ENCODE measurements around the gene ARRDC2. TPM values are rescaled to one million over a fixed set of nuclear protein-coding genes. Genes with fewer than 3 reads are reported as not detected.
A peak's percentile ranks its signal among the peaks of the same experiment; 100 is the strongest.

Gene ARRDC2
- total RNA-seq, 2 donors from 2014 or later: 26.7 to 59.3 TPM

GRCh38 chr19:18060472-18060871, 52.5 kb downstream of the ARRDC2 start:
- no peaks in the 10 kb centered on the region for H3K9me3 Mint-ChIP-seq
- no peak for DNase-seq (ENCODE audit: low spot score in 2 of 2)
- no peaks in the 10 kb centered on the region for H3K36me3 Mint-ChIP-seq
- ATAC-seq: no peak
- no peak overlapping the region for H3K27ac Mint-ChIP-seq

GRCh38 chr19:18062028-18062427, 54.1 kb downstream of the ARRDC2 start:
- ATAC-seq (no peak), DNase-seq (ENCODE audit: low spot score in 2 of 2) (no peak)
- no peaks in the 10 kb centered on the region for H3K36me3 Mint-ChIP-seq
- H3K27ac Mint-ChIP-seq: no peak overlapping the region
- H3K9me3 Mint-ChIP-seq: no peaks in the 10 kb centered on the region

GRCh38 chr19:18063463-18063862, 55.5 kb downstream of the ARRDC2 start:
- H3K9me3 Mint-ChIP-seq: no peaks in the 10 kb centered on the region
- no peak overlapping the region for H3K27ac Mint-ChIP-seq
- no peaks in the 10 kb centered on the region for H3K36me3 Mint-ChIP-seq
- DNase-seq (ENCODE audit: low spot score in 2 of 2) (no peak), ATAC-seq (peak in 1 of 2 donors; percentile 13)

Other genes with a start within 250 kb of the ARRDC2 start
- gene B3GNT3, start 213.0 kb upstream of the ARRDC2 start, total RNA-seq: under 1 TPM; 0.30 to 0.41 TPM
- 10 to 100 TPM in 1 of 2 donors, 1 to 10 TPM in 1; 6.3 to 10.5 TPM for gene INSL3, start 186.7 kb upstream of the ARRDC2 start, total RNA-seq
- 100 to 1,000 TPM; 204 to 237 TPM for gene JAK3, start 160.2 kb upstream of the ARRDC2 start, total RNA-seq
- gene RPL18A, start 148.3 kb upstream of the ARRDC2 start, total RNA-seq: 1,000 to 10,000 TPM; 3,079 to 3,707 TPM
- 1 to 10 TPM; 1.5 to 2.0 TPM for gene SLC5A5, start 136.2 kb upstream of the ARRDC2 start, total RNA-seq
- 10 to 100 TPM; 66.4 to 80.8 TPM for gene CCDC124, start 75.2 kb upstream of the ARRDC2 start, total RNA-seq
- under 1 TPM; 0.19 to 0.36 TPM for gene KCNN1, start 41.1 kb upstream of the ARRDC2 start, total RNA-seq
- 10 to 100 TPM; 14.6 to 25.0 TPM for gene IL12RB1, start 78.8 kb downstream of the ARRDC2 start, total RNA-seq
- 10 to 100 TPM; 19.5 to 54.6 TPM for gene MAST3, start 89.6 kb downstream of the ARRDC2 start, total RNA-seq
- 10 to 100 TPM; 13.6 to 18.3 TPM for gene PIK3R2, start 145.0 kb downstream of the ARRDC2 start, total RNA-seq
- gene IFI30, start 165.6 kb downstream of the ARRDC2 start, total RNA-seq: 10 to 100 TPM; 28.0 to 65.3 TPM
- gene MPV17L2, start 185.0 kb downstream of the ARRDC2 start, total RNA-seq: 10 to 100 TPM in 1 of 2 donors, 1 to 10 TPM in 1; 5.4 to 14.0 TPM
- 1 to 10 TPM; 8.9 to 9.8 TPM for gene RAB3A, start 195.9 kb downstream of the ARRDC2 start, total RNA-seq
- 1 to 10 TPM in 1 of 2 donors, under 1 TPM in 1; 0.12 to 1.0 TPM for gene PDE4C, start 218.3 kb downstream of the ARRDC2 start, total RNA-seq